ENCODE measurements around the gene DUSP18. TPM values are rescaled to one million over a fixed set of nuclear protein-coding genes. Genes with fewer than 3 reads are reported as not detected.
A peak's percentile ranks its signal among the peaks of the same experiment; 100 is the strongest.

DUSP18 gene
- total and polyA plus RNA-seq, 9 of the 15 experiments (the other 6 are each of a cell fraction or from before 2014, with no cell fraction given) = 1.00 to 3.7 (median 1.5) TPM

DNA sequence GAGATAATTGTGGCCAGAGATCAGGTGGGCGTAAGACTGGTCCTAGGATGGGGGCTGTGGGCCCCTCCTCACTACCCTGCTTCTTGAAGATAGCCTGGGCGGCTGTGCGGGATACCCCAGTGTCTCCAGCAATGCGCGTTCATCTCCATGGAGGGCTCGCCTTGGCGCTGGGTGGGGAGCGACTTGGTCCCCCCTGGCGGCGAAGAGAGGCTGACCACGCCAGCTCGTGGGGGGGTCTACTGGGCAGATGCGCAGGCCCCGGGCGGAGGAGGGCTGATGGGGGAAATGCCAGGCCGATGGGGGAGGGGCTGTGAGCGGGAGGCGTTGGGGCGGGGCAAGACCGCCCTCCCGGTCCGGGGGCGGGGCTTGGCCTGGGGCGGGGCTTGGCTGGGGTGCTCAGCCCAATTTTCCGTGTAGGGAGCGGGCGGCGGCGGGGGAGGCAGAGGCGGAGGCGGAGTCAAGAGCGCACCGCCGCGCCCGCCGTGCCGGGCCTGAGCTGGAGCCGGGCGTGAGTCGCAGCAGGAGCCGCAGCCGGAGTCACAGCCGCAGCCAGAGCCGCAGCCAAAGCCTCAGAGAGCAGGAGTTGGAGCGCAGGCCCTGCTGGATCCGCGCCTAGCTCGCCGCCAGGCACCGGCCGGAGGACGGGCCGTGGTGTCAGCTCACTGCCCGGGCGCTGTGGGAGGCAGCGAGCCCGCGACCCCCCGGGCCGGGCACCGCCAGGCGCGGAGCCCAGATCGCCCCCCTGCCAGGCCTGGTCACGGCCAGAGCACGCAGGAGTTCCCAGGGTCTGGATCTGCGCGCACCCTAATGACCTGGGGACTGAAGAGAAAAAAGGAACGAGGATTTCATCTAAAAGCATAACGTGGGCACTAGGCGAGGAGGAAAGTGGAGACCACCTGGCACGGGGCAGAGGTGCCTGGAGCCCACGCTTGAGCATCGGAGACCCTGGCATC is 32.1 kb downstream of the DUSP18 start, which contains the start of gene SLC35E4 (continued):
- TF ChIP-seq, protein P1, sequence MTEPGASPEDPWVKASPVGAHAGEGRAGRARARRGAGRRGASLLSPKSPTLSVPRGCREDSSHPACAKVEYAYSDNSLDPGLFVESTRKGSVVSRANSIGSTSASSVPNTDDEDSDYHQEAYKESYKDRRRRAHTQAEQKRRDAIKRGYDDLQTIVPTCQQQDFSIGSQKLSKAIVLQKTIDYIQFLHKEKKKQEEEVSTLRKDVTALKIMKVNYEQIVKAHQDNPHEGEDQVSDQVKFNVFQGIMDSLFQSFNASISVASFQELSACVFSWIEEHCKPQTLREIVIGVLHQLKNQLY (CRISPR knock-in tag; conservative IDR thresholded peaks at IDR 0.05) = no peak
- TF ChIP-seq ARID1B (IDR thresholded peaks at IDR 0.05) (no peak), ZNF263 (CRISPR knock-in tag; IDR thresholded peaks at IDR 0.05; ENCODE audit: borderline replicate concordance) (no peak), TRIM28 (IDR thresholded peaks at IDR 0.05) (no peak), DDX20 (tag; IDR thresholded peaks at IDR 0.05; ENCODE audit: low read depth) (no peak), KAT2B (IDR thresholded peaks at IDR 0.05; ENCODE audit: low read depth, low read length) (no peak), CBFB (CRISPR knock-in tag; IDR thresholded peaks at IDR 0.05) (no peak), LEF1 (IDR thresholded peaks at IDR 0.05) (no peak), BRF1 (IDR thresholded peaks at IDR 0.05; ENCODE audit: borderline replicate concordance, extremely low read depth, insufficient read length) (no peak), HDAC1 (IDR thresholded peaks at IDR 0.05) (no peak)
- TF ChIP-seq, protein P2, sequence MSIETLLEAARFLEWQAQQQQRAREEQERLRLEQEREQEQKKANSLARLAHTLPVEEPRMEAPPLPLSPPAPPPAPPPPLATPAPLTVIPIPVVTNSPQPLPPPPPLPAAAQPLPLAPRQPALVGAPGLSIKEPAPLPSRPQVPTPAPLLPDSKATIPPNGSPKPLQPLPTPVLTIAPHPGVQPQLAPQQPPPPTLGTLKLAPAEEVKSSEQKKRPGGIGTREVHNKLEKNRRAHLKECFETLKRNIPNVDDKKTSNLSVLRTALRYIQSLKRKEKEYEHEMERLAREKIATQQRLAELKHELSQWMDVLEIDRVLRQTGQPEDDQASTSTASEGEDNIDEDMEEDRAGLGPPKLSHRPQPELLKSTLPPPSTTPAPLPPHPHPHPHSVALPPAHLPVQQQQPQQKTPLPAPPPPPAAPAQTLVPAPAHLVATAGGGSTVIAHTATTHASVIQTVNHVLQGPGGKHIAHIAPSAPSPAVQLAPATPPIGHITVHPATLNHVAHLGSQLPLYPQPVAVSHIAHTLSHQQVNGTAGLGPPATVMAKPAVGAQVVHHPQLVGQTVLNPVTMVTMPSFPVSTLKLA (conservative IDR thresholded peaks at IDR 0.05) = no peak
- TF ChIP-seq, protein P3, sequence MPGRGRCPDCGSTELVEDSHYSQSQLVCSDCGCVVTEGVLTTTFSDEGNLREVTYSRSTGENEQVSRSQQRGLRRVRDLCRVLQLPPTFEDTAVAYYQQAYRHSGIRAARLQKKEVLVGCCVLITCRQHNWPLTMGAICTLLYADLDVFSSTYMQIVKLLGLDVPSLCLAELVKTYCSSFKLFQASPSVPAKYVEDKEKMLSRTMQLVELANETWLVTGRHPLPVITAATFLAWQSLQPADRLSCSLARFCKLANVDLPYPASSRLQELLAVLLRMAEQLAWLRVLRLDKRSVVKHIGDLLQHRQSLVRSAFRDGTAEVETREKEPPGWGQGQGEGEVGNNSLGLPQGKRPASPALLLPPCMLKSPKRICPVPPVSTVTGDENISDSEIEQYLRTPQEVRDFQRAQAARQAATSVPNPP (IDR thresholded peaks at IDR 0.05; ENCODE audit: borderline replicate concordance, insufficient read depth, insufficient read length) = no peak
- TF ChIP-seq, protein P4, sequence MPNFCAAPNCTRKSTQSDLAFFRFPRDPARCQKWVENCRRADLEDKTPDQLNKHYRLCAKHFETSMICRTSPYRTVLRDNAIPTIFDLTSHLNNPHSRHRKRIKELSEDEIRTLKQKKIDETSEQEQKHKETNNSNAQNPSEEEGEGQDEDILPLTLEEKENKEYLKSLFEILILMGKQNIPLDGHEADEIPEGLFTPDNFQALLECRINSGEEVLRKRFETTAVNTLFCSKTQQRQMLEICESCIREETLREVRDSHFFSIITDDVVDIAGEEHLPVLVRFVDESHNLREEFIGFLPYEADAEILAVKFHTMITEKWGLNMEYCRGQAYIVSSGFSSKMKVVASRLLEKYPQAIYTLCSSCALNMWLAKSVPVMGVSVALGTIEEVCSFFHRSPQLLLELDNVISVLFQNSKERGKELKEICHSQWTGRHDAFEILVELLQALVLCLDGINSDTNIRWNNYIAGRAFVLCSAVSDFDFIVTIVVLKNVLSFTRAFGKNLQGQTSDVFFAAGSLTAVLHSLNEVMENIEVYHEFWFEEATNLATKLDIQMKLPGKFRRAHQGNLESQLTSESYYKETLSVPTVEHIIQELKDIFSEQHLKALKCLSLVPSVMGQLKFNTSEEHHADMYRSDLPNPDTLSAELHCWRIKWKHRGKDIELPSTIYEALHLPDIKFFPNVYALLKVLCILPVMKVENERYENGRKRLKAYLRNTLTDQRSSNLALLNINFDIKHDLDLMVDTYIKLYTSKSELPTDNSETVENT (CRISPR knock-in tag; IDR thresholded peaks at IDR 0.05) = 0 out of 2 replicates have a peak, but pooled peaks have one; percentile 37
- TF ChIP-seq, protein P5, sequence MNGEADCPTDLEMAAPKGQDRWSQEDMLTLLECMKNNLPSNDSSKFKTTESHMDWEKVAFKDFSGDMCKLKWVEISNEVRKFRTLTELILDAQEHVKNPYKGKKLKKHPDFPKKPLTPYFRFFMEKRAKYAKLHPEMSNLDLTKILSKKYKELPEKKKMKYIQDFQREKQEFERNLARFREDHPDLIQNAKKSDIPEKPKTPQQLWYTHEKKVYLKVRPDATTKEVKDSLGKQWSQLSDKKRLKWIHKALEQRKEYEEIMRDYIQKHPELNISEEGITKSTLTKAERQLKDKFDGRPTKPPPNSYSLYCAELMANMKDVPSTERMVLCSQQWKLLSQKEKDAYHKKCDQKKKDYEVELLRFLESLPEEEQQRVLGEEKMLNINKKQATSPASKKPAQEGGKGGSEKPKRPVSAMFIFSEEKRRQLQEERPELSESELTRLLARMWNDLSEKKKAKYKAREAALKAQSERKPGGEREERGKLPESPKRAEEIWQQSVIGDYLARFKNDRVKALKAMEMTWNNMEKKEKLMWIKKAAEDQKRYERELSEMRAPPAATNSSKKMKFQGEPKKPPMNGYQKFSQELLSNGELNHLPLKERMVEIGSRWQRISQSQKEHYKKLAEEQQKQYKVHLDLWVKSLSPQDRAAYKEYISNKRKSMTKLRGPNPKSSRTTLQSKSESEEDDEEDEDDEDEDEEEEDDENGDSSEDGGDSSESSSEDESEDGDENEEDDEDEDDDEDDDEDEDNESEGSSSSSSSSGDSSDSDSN (IDR thresholded peaks at IDR 0.05; ENCODE audit: borderline replicate concordance in 1 of 2, low read depth in 2 of 2, low read length in 2 of 2) = peak in 1 of 2 experiments; percentile 77; a peak in 1 of 4 replicates
- TF ChIP-seq, protein P6, sequence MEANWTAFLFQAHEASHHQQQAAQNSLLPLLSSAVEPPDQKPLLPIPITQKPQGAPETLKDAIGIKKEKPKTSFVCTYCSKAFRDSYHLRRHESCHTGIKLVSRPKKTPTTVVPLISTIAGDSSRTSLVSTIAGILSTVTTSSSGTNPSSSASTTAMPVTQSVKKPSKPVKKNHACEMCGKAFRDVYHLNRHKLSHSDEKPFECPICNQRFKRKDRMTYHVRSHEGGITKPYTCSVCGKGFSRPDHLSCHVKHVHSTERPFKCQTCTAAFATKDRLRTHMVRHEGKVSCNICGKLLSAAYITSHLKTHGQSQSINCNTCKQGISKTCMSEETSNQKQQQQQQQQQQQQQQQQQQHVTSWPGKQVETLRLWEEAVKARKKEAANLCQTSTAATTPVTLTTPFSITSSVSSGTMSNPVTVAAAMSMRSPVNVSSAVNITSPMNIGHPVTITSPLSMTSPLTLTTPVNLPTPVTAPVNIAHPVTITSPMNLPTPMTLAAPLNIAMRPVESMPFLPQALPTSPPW (CRISPR knock-in tag; IDR thresholded peaks at IDR 0.05) = peak; percentile 79

All from K562 (cell line).